H1 (cell line): ENCODE measurements around the gene CHST11. TPM values are rescaled to one million over a fixed set of nuclear protein-coding genes. Genes with fewer than 3 reads are reported as not detected.

Experiments used
- CTCF ChIA-PET: fragments of 300-600 bp; sonication (Branson Sonifier 250); formaldehyde crosslinking; loops from one replicate; lab custom pipeline; 2021; ENCODE audit not compliant: partially characterized antibody; lab: Charles Lee
- POLR2A ChIA-PET: fragments of 300-600 bp; sonication (Branson Sonifier 250); formaldehyde crosslinking; loops from one replicate; lab custom pipeline; 2021; ENCODE audit warnings: inconsistent platforms; ENCODE audit not compliant: partially characterized antibody; lab: Charles Lee
- DNase-seq, 2 experiments: peaks; one replicate each; pipeline versions ENCODE4 v3.0.0 to v3.0.0-alpha.2; 2010 to 2022; ENCODE audit warnings: low spot score in 2 of 2, low read depth in 1 of 2, mixed read lengths in 1 of 2
- FAIRE-seq: peaks from 2 replicates; lab custom pipeline; 2011; peaks lifted over from hg19 to GRCh38; lab: Jason Lieb, UNC
- H2AFZ ChIP-seq: 2 replicates; pipeline ENCODE4 v1.8.1; 2012; ENCODE audit warnings: low read length, inconsistent platforms
- H2AK5ac ChIP-seq: 2 replicates; pipeline ENCODE4 v1.6.1; 2013; ENCODE audit warnings: low read depth, low read length
- H2BK120ac ChIP-seq: replicated peaks from 2 replicates; pipeline ENCODE3; 2013; ENCODE audit warnings: low read depth, low read length, inconsistent platforms
- H2BK12ac ChIP-seq: 2 replicates; pipeline ENCODE4 v1.6.1; 2013; ENCODE audit warnings: low read depth, low read length
- H2BK15ac ChIP-seq: 2 replicates; pipeline ENCODE4 v1.6.1; 2013; ENCODE audit warnings: low read length
- H2BK20ac ChIP-seq: 2 replicates; pipeline ENCODE4 v1.6.1; 2013; ENCODE audit warnings: low read length
- H2BK5ac ChIP-seq: 2 replicates; pipeline ENCODE4 v1.6.1; 2013; ENCODE audit warnings: low read depth, low read length
- H3K14ac ChIP-seq: 2 replicates; pipeline ENCODE4 v1.6.1; 2013; ENCODE audit warnings: inconsistent platforms; ENCODE audit not compliant: insufficient read length
- H3K18ac ChIP-seq: 2 replicates; pipeline ENCODE4 v1.6.1; 2013; ENCODE audit warnings: low read length; ENCODE audit errors: extremely low read depth
- H3K23ac ChIP-seq: 2 replicates; pipeline ENCODE4 v1.6.1; 2013; ENCODE audit warnings: inconsistent platforms; ENCODE audit not compliant: insufficient read length
- H3K23me2 ChIP-seq: 2 replicates; pipeline ENCODE4 v1.6.1; 2013; ENCODE audit warnings: low read depth, low read length
- H3K27ac ChIP-seq: 2 replicates; pipeline ENCODE4 v1.6.1; 2011; ENCODE audit warnings: low read depth, low read length, inconsistent platforms
- H3K27me3 ChIP-seq, 4 experiments: replicated peaks in 1 of 4; 1 replicate in 1 of 4; 2 replicates in 3 of 4; pipeline versions ENCODE4 v1.6.1 to v1.8.1; 2011 to 2013; ENCODE audit warnings: low read length in 3 of 4, mild to moderate bottlenecking in 3 of 4, inconsistent platforms in 2 of 4, mixed read lengths in 2 of 4, moderate library complexity in 1 of 4; ENCODE audit not compliant: control insufficient read depth in 3 of 4, insufficient read depth in 3 of 4; ENCODE audit errors: extremely low read depth in 1 of 4
- H3K36me3 ChIP-seq, 4 experiments: 2 replicates each; pipeline versions ENCODE4 v1.6.1 to v1.8.1; 2011 to 2013; ENCODE audit warnings: mild to moderate bottlenecking in 4 of 4, low read length in 3 of 4, moderate library complexity in 2 of 4, control low read depth in 1 of 4, inconsistent platforms in 1 of 4; ENCODE audit not compliant: insufficient read depth in 4 of 4, control insufficient read depth in 2 of 4
- H3K4ac ChIP-seq: replicated peaks from 2 replicates; pipeline ENCODE3; 2013; ENCODE audit warnings: low read length, low read depth, mixed read lengths, inconsistent platforms; ENCODE audit not compliant: insufficient read length
- H3K4me1 ChIP-seq, 4 experiments: replicated peaks in 1 of 4; 1 replicate in 1 of 4; 2 replicates in 3 of 4; pipeline versions ENCODE4 v1.6.1 to v1.8.1; 2011 to 2013; ENCODE audit warnings: low read length in 3 of 4, inconsistent platforms in 2 of 4, mixed read lengths in 1 of 4; ENCODE audit not compliant: insufficient read depth in 4 of 4, control insufficient read depth in 3 of 4
- H3K4me2 ChIP-seq, 2 experiments: 2 replicates each; pipeline versions ENCODE4 v1.6.1 to v1.8.1; 2011 to 2013; ENCODE audit warnings: low read depth in 2 of 2, low read length in 2 of 2, control low read depth in 1 of 2, inconsistent platforms in 1 of 2, mild to moderate bottlenecking in 1 of 2; ENCODE audit not compliant: insufficient read depth in 1 of 2
- H3K4me3 ChIP-seq, 4 experiments: fragments of 200-600, 300-600 bp in 1 of 4; sonication (generic), shearing (Covaris generic), sonication (Bioruptor Twin) in 1 of 4; 2 replicates each; pipeline versions ENCODE4 v1.5.1 to v1.8.1; 2011 to 2016; ENCODE audit warnings: low read length in 4 of 4, low read depth in 3 of 4, control low read depth in 2 of 4, inconsistent platforms in 2 of 4, mild to moderate bottlenecking in 2 of 4, mixed read lengths in 1 of 4, moderate library complexity in 1 of 4; ENCODE audit not compliant: insufficient read depth in 2 of 4; ENCODE audit errors: extremely low read depth in 1 of 4
- H3K56ac ChIP-seq: replicated peaks from 2 replicates; pipeline ENCODE3; 2013; ENCODE audit warnings: low read depth, mild to moderate bottlenecking, mixed read lengths, low read length, inconsistent platforms; ENCODE audit not compliant: insufficient read length
- H3K79me1 ChIP-seq: 2 replicates; pipeline ENCODE4 v1.6.1; 2013; ENCODE audit warnings: low read depth, low read length, control low read depth
- H3K79me2 ChIP-seq, 2 experiments: 2 replicates each; pipeline versions ENCODE4 v1.6.1 to v1.8.1; 2012 to 2013; ENCODE audit warnings: low read length in 2 of 2, mild to moderate bottlenecking in 2 of 2, inconsistent platforms in 1 of 2; ENCODE audit not compliant: insufficient read depth in 2 of 2, control insufficient read depth in 1 of 2
- H3K9ac ChIP-seq, 4 experiments: replicated peaks in 1 of 4; 1 replicate in 1 of 4; 2 replicates in 3 of 4; pipeline versions ENCODE4 v1.6.1 to v1.8.1; 2011 to 2013; ENCODE audit warnings: low read depth in 3 of 4, low read length in 3 of 4, control low read depth in 2 of 4, mild to moderate bottlenecking in 2 of 4, moderate library complexity in 2 of 4, inconsistent platforms in 1 of 4; ENCODE audit errors: extremely low read depth in 1 of 4
- H3K9me3 ChIP-seq, 2 experiments: 2 replicates each; pipeline versions ENCODE4 v1.6.1 to v1.8.1; 2012 to 2013; ENCODE audit warnings: mild to moderate bottlenecking in 2 of 2, moderate library complexity in 2 of 2, control low read depth in 1 of 2, inconsistent platforms in 1 of 2, low read depth in 1 of 2, low read length in 1 of 2, mixed read lengths in 1 of 2; ENCODE audit not compliant: insufficient read depth in 2 of 2
- H4K20me1 ChIP-seq, 2 experiments: replicated peaks in 1 of 2; 2 replicates each; pipeline versions ENCODE3 to v1.8.1; 2011 to 2013; ENCODE audit warnings: inconsistent platforms in 2 of 2, low read length in 2 of 2, mild to moderate bottlenecking in 1 of 2; ENCODE audit not compliant: insufficient read depth in 2 of 2, control insufficient read depth in 1 of 2
- H4K5ac ChIP-seq: 2 replicates; pipeline ENCODE4 v1.6.1; 2013; ENCODE audit warnings: low read length, low read depth, mixed read lengths, inconsistent platforms; ENCODE audit not compliant: insufficient read length
- H4K8ac ChIP-seq: 2 replicates; pipeline ENCODE4 v1.8.0; 2013; ENCODE audit warnings: mild to moderate bottlenecking, moderate library complexity, low read length, inconsistent platforms; ENCODE audit not compliant: insufficient read depth; ENCODE audit errors: extremely low read depth
- H4K91ac ChIP-seq: replicated peaks from 2 replicates; pipeline ENCODE3; 2013; ENCODE audit warnings: low read length, mixed read lengths, inconsistent platforms; ENCODE audit not compliant: insufficient read length
- ASH2L ChIP-seq: fragments of 200-600, 300-600 bp; sonication (generic); IDR thresholded peaks from one replicate; pipeline ENCODE4 v1.7.1; 2017; ENCODE audit warnings: low read length
- ATF3 ChIP-seq: IDR thresholded peaks from 2 replicates; pipeline ENCODE4 v1.6.1; 2011; ENCODE audit warnings: low read depth, mild to moderate bottlenecking, low read length; ENCODE audit not compliant: insufficient read depth
- BACH1 ChIP-seq: IDR thresholded peaks from 2 replicates; pipeline ENCODE4 v1.6.1; 2012; ENCODE audit warnings: low read length, improper control_type of control experiment
- CHD1 ChIP-seq: IDR thresholded peaks from 2 replicates; pipeline ENCODE4 v1.6.1; 2012; ENCODE audit warnings: low read depth, low read length, improper control_type of control experiment
- CTBP2 ChIP-seq: IDR thresholded peaks from 2 replicates; pipeline ENCODE4 v1.7.0; 2011; ENCODE audit warnings: borderline replicate concordance, mild to moderate bottlenecking, moderate library complexity, mixed read lengths, low read length; ENCODE audit not compliant: insufficient read depth, insufficient read length
- JUN ChIP-seq: IDR thresholded peaks from 2 replicates; pipeline ENCODE4 v1.6.1; 2011; ENCODE audit warnings: low read depth, mild to moderate bottlenecking, improper control_type of control experiment, low read length
- KDM4A ChIP-seq: IDR thresholded peaks from one replicate; pipeline ENCODE4 v1.7.1; 2012; ENCODE audit warnings: low read depth, mild to moderate bottlenecking, moderate library complexity, low read length, inconsistent platforms; ENCODE audit not compliant: severe bottlenecking
- RAD21 ChIP-seq, 2 experiments: IDR thresholded peaks in 1 of 2; conservative IDR thresholded peaks in 1 of 2; 2 replicates each; pipeline ENCODE4 v1.6.1; 2011; ENCODE audit warnings: low read depth in 2 of 2, low read length in 2 of 2, improper control_type of control experiment in 1 of 2, inconsistent platforms in 1 of 2, mild to moderate bottlenecking in 1 of 2, moderate library complexity in 1 of 2
- RFX5 ChIP-seq: IDR thresholded peaks from 2 replicates; pipeline ENCODE4 v1.6.1; 2011; ENCODE audit warnings: low read depth, low read length, improper control_type of control experiment, borderline replicate concordance
- RXRA ChIP-seq: IDR thresholded peaks from 2 replicates; pipeline ENCODE4 v1.6.1; 2011; ENCODE audit warnings: low read depth, mild to moderate bottlenecking, low read length, moderate library complexity; ENCODE audit not compliant: insufficient read depth
- SIN3A ChIP-seq, 2 experiments: IDR thresholded peaks in 1 of 2; conservative IDR thresholded peaks in 1 of 2; 2 replicates each; pipeline ENCODE4 v1.6.1; 2011 to 2012; ENCODE audit warnings: low read length in 2 of 2, improper control_type of control experiment in 1 of 2, low read depth in 1 of 2, mild to moderate bottlenecking in 1 of 2
- SP4 ChIP-seq: IDR thresholded peaks from 2 replicates; pipeline ENCODE4 v1.6.1; 2012; ENCODE audit warnings: low read length, inconsistent platforms
- SRF ChIP-seq: IDR thresholded peaks from 2 replicates; pipeline ENCODE4 v1.6.1; 2011; ENCODE audit warnings: mild to moderate bottlenecking, low read depth, low read length, moderate library complexity
- TCF12 ChIP-seq: IDR thresholded peaks from 2 replicates; pipeline ENCODE4 v1.6.1; 2011; ENCODE audit warnings: low read depth, mild to moderate bottlenecking, low read length
- WGBS, 2 experiments: shearing (Covaris generic) in 1 of 2; methylation state at CpG; one replicate each; pipeline versions ENCODE4 v1.1.6 to v1.1.7; 2013 to 2015; ENCODE audit warnings: low lambda C conversion rate in 2 of 2, mixed read lengths in 2 of 2, inconsistent platforms in 1 of 2, low coverage in 1 of 2, missing lambda C conversion rate in 1 of 2; ENCODE audit not compliant: insufficient replicate concordance in 2 of 2, insufficient coverage in 1 of 2, insufficient read length in 1 of 2; ENCODE audit errors: extremely low coverage in 1 of 2, missing lambda C conversion rate in 1 of 2; 5-methylcytosine and 5-hydroxymethylcytosine counted together
- polyA plus RNA-seq, 7 experiments: library from polyadenylated mRNA; depleted of rRNA in 3 of 7; stranded (reverse) in 5 of 7; unstranded in 2 of 7; fragments of >200 nt in 5 of 7; fragments of 200-250 nt in 2 of 7; gene quantifications; 1 replicate in 5 of 7; 2 replicates in 1 of 7; 4 replicates in 1 of 7; pipeline versions ENCODE4 v1.2.1 to v1.2.3, GENCODE V29; 2011 to 2013; ENCODE audit warnings: missing spikeins in 2 of 7, mixed read lengths in 2 of 7
- total RNA-seq: library from RNA; stranded (reverse); fragmentation: NEBNext Ultra II Directional; extraction: Animal tissue kit (Norgen Biotek cat#: 25700); gene quantifications from 2 replicates; pipeline ENCODE4 v1.2.1, GENCODE V29; 2021

The CHST11 gene
- total and polyA plus RNA-seq, 2 of the 8 experiments (the other 6 are each of a cell fraction or from before 2014, with no cell fraction given) = 14.4 to 20.8 TPM

GRCh38 chr12:104582739-104583138 is 126.0 kb downstream of the CHST11 start:
- Histone ChIP-seq H2BK5ac (no peak overlapping the region), H3K56ac (no peak overlapping the region)
- no peak for FAIRE-seq
- no peak for TF ChIP-seq JUN
- TF ChIP-seq CTBP2 = no peak
- TF ChIP-seq SRF = no peak
- TF ChIP-seq ATF3 = no peak
- TF ChIP-seq ASH2L = no peak
- no peak for TF ChIP-seq SP4
- TF ChIP-seq CHD1 = no peak
- no peak for TF ChIP-seq TCF12
- TF ChIP-seq RFX5 = no peak
- TF ChIP-seq KDM4A = no peak
- no peak for TF ChIP-seq SIN3A (conservative IDR thresholded peaks at IDR 0.05 in 1 of 2, IDR thresholded peaks at IDR 0.05 in 1 of 2; ENCODE audit: low read depth in 1 of 2, low read length in 2 of 2)
- no peak for TF ChIP-seq BACH1
- TF ChIP-seq RAD21 (IDR thresholded peaks at IDR 0.05 in 1 of 2, conservative IDR thresholded peaks at IDR 0.05 in 1 of 2; ENCODE audit: low read depth in 2 of 2, low read length in 2 of 2) = no peak
- TF ChIP-seq RXRA = no peak

More at GRCh38 chr12:104582739-104583138, 126.0 kb downstream of the CHST11 start:
- no peak overlapping the region for H4K8ac ChIP-seq
- ChIA-PET POLR2A (interaction anchor here (0.6 kb wide), 1 partner anchor 95 kb away, joined by 3 read pairs; no protein-coding TSS in a partner anchor), CTCF (interaction anchor here (1.1 to 1.8 kb wide), 2 partner anchors 24 to 201 kb away, joined by 3 to 4 read pairs; no protein-coding TSS in a partner anchor)
- H2AK5ac ChIP-seq = no peak overlapping the region
- H2BK12ac ChIP-seq = no peak overlapping the region
- no peak overlapping the region for H3K4me3 ChIP-seq
- H3K79me2 ChIP-seq = no peaks in the 10 kb centered on the region
- no peak overlapping the region for H3K9ac ChIP-seq
- no peak overlapping the region for H2BK20ac ChIP-seq
- no peak overlapping the region for H4K5ac ChIP-seq
- no peak overlapping the region for H2BK15ac ChIP-seq
- H3K79me1 ChIP-seq = no peaks in the 10 kb centered on the region; the same call in 1 of the 2 replicates
- H4K20me1 ChIP-seq = no peaks in the 10 kb centered on the region
- no peak overlapping the region for H3K14ac ChIP-seq
- no peak overlapping the region for H3K23ac ChIP-seq
- H3K27me3 ChIP-seq = no peaks in the 10 kb centered on the region
- WGBS, 2 experiments = 91% methylated on average over 4 of the region's 4 CpGs; no CpG with 5 or more reads in 1 of the 2 experiments
- no peaks in the 10 kb centered on the region for H3K9me3 ChIP-seq
- DNase-seq = no peak
- H3K36me3 ChIP-seq = no peaks in the 10 kb centered on the region
- no peak overlapping the region for H4K91ac ChIP-seq
- H3K27ac ChIP-seq = no peak overlapping the region
- H3K4me2 ChIP-seq = no peak overlapping the region
- no peak overlapping the region for H2BK120ac ChIP-seq
- H3K23me2 ChIP-seq = no peaks in the 10 kb centered on the region
- no peaks in the 10 kb centered on the region for H3K4me1 ChIP-seq
- no peak overlapping the region for H3K4ac ChIP-seq
- no peak overlapping the region for H3K18ac ChIP-seq
- no peak overlapping the region for H2AFZ ChIP-seq
